Endothelial cell of umbilical vein (primary cell): ENCODE results near the gene SCN5A. TPM values are rescaled to one million over a fixed set of nuclear protein-coding genes. Genes with fewer than 3 reads are reported as not detected.

Experiments
- BruUV-seq: library from RNA; stranded (reverse); fragments of 400-500 nt; replicated peaks from 2 replicates; lab custom pipeline; 2021; lab: Mats Ljungman, UMichigan
- CTCF ChIA-PET: fragments of 300-600, 350-600 bp; sonication (Branson Sonifier 250); formaldehyde crosslinking; loops from one replicate; lab custom pipeline; 2021; ENCODE audit warnings: antibody characterized with exemption, inconsistent platforms; lab: Charles Lee
- POLR2A ChIA-PET: fragments of 300-600, 350-600 bp; sonication (Branson Sonifier 250); formaldehyde crosslinking; loops from one replicate; lab custom pipeline; 2021; ENCODE audit warnings: antibody characterized with exemption, inconsistent platforms; lab: Charles Lee
- DNase-seq: peaks from one replicate; pipeline ENCODE4 v3.0.0-alpha.2; 2011; ENCODE audit warnings: low read depth, low spot score
- FAIRE-seq: peaks from 2 replicates; lab custom pipeline; 2011; peaks lifted over from hg19 to GRCh38; lab: Jason Lieb, UNC
- H2AFZ ChIP-seq: 2 replicates; pipeline ENCODE4 v1.6.0; 2012; ENCODE audit warnings: low read depth, low read length, control low read depth, inconsistent platforms
- H3K27ac ChIP-seq: 2 replicates; pipeline ENCODE4 v1.5.1; 2011; ENCODE audit warnings: low read depth, mild to moderate bottlenecking, control low read depth, low read length, moderate library complexity; ENCODE audit not compliant: insufficient read depth
- H3K27me3 ChIP-seq, 2 experiments: 2 replicates each; pipeline versions ENCODE4 v1.6.0 to v1.6.1; 2011; ENCODE audit warnings: low read length in 2 of 2, mixed read lengths in 1 of 2; ENCODE audit not compliant: control insufficient read depth in 2 of 2, insufficient read depth in 2 of 2
- H3K36me3 ChIP-seq, 2 experiments: 2 replicates in 1 of 2; 3 replicates in 1 of 2; pipeline ENCODE4 v1.5.1; 2011; ENCODE audit warnings: low read length in 2 of 2, mild to moderate bottlenecking in 1 of 2, moderate library complexity in 1 of 2; ENCODE audit not compliant: control insufficient read depth in 2 of 2, insufficient read depth in 2 of 2; ENCODE audit errors: extremely low read depth in 1 of 2
- H3K4me1 ChIP-seq: 3 replicates; pipeline ENCODE4 v1.5.1; 2011; ENCODE audit warnings: mild to moderate bottlenecking, low read length; ENCODE audit not compliant: control insufficient read depth, insufficient read depth; ENCODE audit errors: extremely low read depth
- H3K4me2 ChIP-seq: 2 replicates; pipeline ENCODE4 v1.6.1; 2011; ENCODE audit warnings: low read length, control low read depth, mixed read lengths; ENCODE audit not compliant: insufficient read depth
- H3K4me3 ChIP-seq, 3 experiments: fragments of 200-600 bp in 1 of 3; sonication (generic), shearing (Covaris generic) in 1 of 3; replicated peaks in 1 of 3; 2 replicates each; pipeline ENCODE4 v1.5.1; 2011 to 2016; ENCODE audit warnings: control low read depth in 3 of 3, low read length in 3 of 3, mild to moderate bottlenecking in 2 of 3, inconsistent platforms in 1 of 3, low read depth in 1 of 3, moderate library complexity in 1 of 3; ENCODE audit not compliant: insufficient read depth in 1 of 3
- H3K79me2 ChIP-seq: 2 replicates; pipeline ENCODE4 v1.6.0; 2012; ENCODE audit warnings: low read length, inconsistent platforms; ENCODE audit not compliant: control insufficient read depth, insufficient read depth
- H3K9ac ChIP-seq: replicated peaks from 2 replicates; pipeline ENCODE3; 2011; ENCODE audit warnings: low read length, control low read depth; ENCODE audit not compliant: insufficient read depth; ENCODE audit errors: extremely low read depth
- H3K9me1 ChIP-seq: replicated peaks from 3 replicates; pipeline ENCODE4 v1.6.0; 2011; ENCODE audit warnings: mild to moderate bottlenecking, low read length; ENCODE audit not compliant: control insufficient read depth, insufficient read depth; ENCODE audit errors: extremely low read depth
- H3K9me3 ChIP-seq: replicated peaks from 2 replicates; pipeline ENCODE4 v1.5.1; 2012; ENCODE audit warnings: low read length, inconsistent platforms; ENCODE audit not compliant: control insufficient read depth, insufficient read depth
- H4K20me1 ChIP-seq: replicated peaks from 2 replicates; pipeline ENCODE3; 2011; ENCODE audit warnings: mild to moderate bottlenecking, low read length; ENCODE audit not compliant: control insufficient read depth, insufficient read depth; ENCODE audit errors: extremely low read depth
- FOS ChIP-seq: IDR thresholded peaks from 2 replicates; pipeline ENCODE4 v1.6.1; 2011; ENCODE audit warnings: mild to moderate bottlenecking, low read length, moderate library complexity, borderline replicate concordance; ENCODE audit not compliant: insufficient read depth
- GATA2 ChIP-seq: IDR thresholded peaks from 2 replicates; pipeline ENCODE4 v1.7.0; 2011; ENCODE audit warnings: low read depth, mild to moderate bottlenecking, moderate library complexity, mixed read lengths, low read length; ENCODE audit not compliant: insufficient read length, insufficient read depth
- MAX ChIP-seq: IDR thresholded peaks from 2 replicates; pipeline ENCODE4 v1.6.1; 2011; ENCODE audit not compliant: insufficient read depth, insufficient read length
- POLR2A ChIP-seq: IDR thresholded peaks from 2 replicates; pipeline ENCODE4 v1.6.1; 2012; ENCODE audit warnings: low read depth, mild to moderate bottlenecking, control low read depth, low read length
- POLR2AphosphoS5 ChIP-seq: IDR thresholded peaks from 2 replicates; pipeline ENCODE4 v1.6.1; 2012; ENCODE audit warnings: low read depth, mild to moderate bottlenecking, control low read depth, low read length, moderate library complexity; ENCODE audit not compliant: insufficient read depth
- dilution Hi-C: fragments of 300-500 bp; cut with MboI; formaldehyde crosslinking; loops from one replicate; pipeline ENCODE4 v1.15.0; 2019; ENCODE audit warnings: low sequenced_read_pairs; ENCODE audit not compliant: extremely low pct_ligation_motif_present
- intact Hi-C: fragments of 100-400 bp; cut with micrococcal nuclease; formaldehyde crosslinking; loops from one replicate; pipeline ENCODE4 v1.10.0; 2022
- polyA plus RNA-seq, 4 experiments: library from polyadenylated mRNA; depleted of rRNA in 3 of 4; stranded (reverse) in 3 of 4; unstranded in 1 of 4; fragments of >200 nt; gene quantifications; 2 replicates each; pipeline versions ENCODE4 v1.2.1 to v1.2.3, GENCODE V29; 2011 to 2012; ENCODE audit warnings: missing spikeins in 1 of 4
- total RNA-seq: library from RNA; stranded (reverse); gene quantifications from 2 replicates; pipeline ENCODE4 v1.2.3, GENCODE V29; 2021
- TF ChIP-seq, protein P1 (sequence below), 2 donors: IDR thresholded peaks; 1 replicate in 1 of 2; 2 replicates in 1 of 2; pipeline ENCODE4 v1.5.1; 2011; ENCODE audit warnings: low read length in 2 of 2, mild to moderate bottlenecking in 2 of 2, moderate library complexity in 2 of 2, control low read depth in 1 of 2, inconsistent platforms in 1 of 2, low read depth in 1 of 2; ENCODE audit not compliant: insufficient read depth in 1 of 2; ENCODE audit errors: extremely low read depth in 1 of 2

Gene SCN5A
- total and polyA plus RNA-seq, 2 donors (not counting 3 experiments of a cell fraction or from before 2014, with no cell fraction given) = 2.7 to 20.0 TPM

DNA sequence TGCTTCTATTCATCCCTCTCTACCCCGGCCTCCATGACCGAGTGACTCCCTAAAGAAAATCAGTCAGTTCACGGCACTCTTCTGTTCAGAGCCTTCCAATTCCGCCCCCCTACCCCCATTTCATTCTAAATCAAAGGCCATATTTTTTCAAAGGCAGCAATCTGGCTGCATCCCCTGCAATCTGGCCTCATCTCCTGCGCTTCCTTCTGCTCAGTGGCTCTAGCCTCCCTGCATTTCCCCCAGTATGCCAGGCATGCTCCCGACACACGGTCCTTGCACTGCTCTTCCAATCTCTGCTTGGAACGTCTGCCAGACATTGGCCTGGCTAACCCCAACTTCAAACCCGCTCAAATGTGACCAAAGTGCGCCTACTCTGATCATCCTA lies 85.6 kb downstream of the SCN5A start:
- TF ChIP-seq MAX = no peak
- no peak for TF ChIP-seq FOS
- TF ChIP-seq POLR2AphosphoS5 = no peak
- TF ChIP-seq, protein P1, sequence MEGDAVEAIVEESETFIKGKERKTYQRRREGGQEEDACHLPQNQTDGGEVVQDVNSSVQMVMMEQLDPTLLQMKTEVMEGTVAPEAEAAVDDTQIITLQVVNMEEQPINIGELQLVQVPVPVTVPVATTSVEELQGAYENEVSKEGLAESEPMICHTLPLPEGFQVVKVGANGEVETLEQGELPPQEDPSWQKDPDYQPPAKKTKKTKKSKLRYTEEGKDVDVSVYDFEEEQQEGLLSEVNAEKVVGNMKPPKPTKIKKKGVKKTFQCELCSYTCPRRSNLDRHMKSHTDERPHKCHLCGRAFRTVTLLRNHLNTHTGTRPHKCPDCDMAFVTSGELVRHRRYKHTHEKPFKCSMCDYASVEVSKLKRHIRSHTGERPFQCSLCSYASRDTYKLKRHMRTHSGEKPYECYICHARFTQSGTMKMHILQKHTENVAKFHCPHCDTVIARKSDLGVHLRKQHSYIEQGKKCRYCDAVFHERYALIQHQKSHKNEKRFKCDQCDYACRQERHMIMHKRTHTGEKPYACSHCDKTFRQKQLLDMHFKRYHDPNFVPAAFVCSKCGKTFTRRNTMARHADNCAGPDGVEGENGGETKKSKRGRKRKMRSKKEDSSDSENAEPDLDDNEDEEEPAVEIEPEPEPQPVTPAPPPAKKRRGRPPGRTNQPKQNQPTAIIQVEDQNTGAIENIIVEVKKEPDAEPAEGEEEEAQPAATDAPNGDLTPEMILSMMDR (IDR thresholded peaks at IDR 0.05; ENCODE audit: extremely low read depth in 1 of 2, insufficient read depth in 1 of 2, low read depth in 1 of 2, low read length in 2 of 2) = no peak
- no peak for TF ChIP-seq POLR2A
- TF ChIP-seq GATA2 = no peak

More for the DNA sequence above, 85.6 kb downstream of the SCN5A start:
- no peak overlapping the region for H3K4me2 ChIP-seq
- ChIA-PET POLR2A (no interaction called here), CTCF (no interaction called here)
- H3K79me2 ChIP-seq = no peaks in the 10 kb centered on the region
- DNase-seq = no peak
- no peak overlapping the region for H3K4me3 ChIP-seq
- FAIRE-seq = no peak
- no peak overlapping the region for H2AFZ ChIP-seq
- intact Hi-C loops (no loop called here), dilution Hi-C loops (no loop called here)
- no peak overlapping the region for H3K27ac ChIP-seq
- H4K20me1 ChIP-seq = no peaks in the 10 kb centered on the region
- BruUV-seq = no TSS peak
- no peak overlapping the region for H3K9ac ChIP-seq
- H3K36me3 ChIP-seq = no peaks in the 10 kb centered on the region
- H3K9me3 ChIP-seq = no peaks in the 10 kb centered on the region
- H3K27me3 ChIP-seq = no peaks in the 10 kb centered on the region
- no peaks in the 10 kb centered on the region for H3K9me1 ChIP-seq
- no peaks in the 10 kb centered on the region for H3K4me1 ChIP-seq
